ENCODE results near the gene REV3L.
"Not testable (repeated sequence)": the region's sequence is repeated elsewhere in the genome, so short reads cannot be mapped to it uniquely, and the experiment has no call there.

The REV3L gene

GRCh38 chr6:111337829-111338236 lies 145.2 kb downstream of the REV3L start:
- H3K4me3 ChIP-seq (replicated peaks; ENCODE audit: low read depth, low read length) = no peak overlapping the region
- no peak for TF ChIP-seq CTCF (IDR thresholded peaks at IDR 0.05; ENCODE audit: low read depth, low read length, missing control alignments)
- DNase-seq (ENCODE audit: extremely low read depth, low read depth) = no peak

GRCh38 chr6:111329882-111330633 lies 153.0 kb downstream of the REV3L start:
- no peak for TF ChIP-seq CTCF (IDR thresholded peaks at IDR 0.05; ENCODE audit: low read depth, low read length, missing control alignments)
- no peak for DNase-seq (ENCODE audit: extremely low read depth, low read depth)
- no peak overlapping the region for H3K4me3 ChIP-seq (replicated peaks; ENCODE audit: low read depth, low read length)

- TF ChIP-seq CTCF (IDR thresholded peaks at IDR 0.05; ENCODE audit: low read depth, low read length, missing control alignments) = no peak
- H3K4me3 ChIP-seq (replicated peaks; ENCODE audit: low read depth, low read length) = no peak overlapping the region
- DNase-seq (ENCODE audit: extremely low read depth, low read depth) = no peak
Observed at GRCh38 chr6:111326563-111326962, 156.5 kb downstream of the REV3L start.

GRCh38 chr6:111322145-111322544 lies 160.9 kb downstream of the REV3L start:
- no peak overlapping the region for H3K4me3 ChIP-seq (replicated peaks; ENCODE audit: low read depth, low read length)
- no peak for DNase-seq (ENCODE audit: extremely low read depth, low read depth)
- TF ChIP-seq CTCF (IDR thresholded peaks at IDR 0.05; ENCODE audit: low read depth, low read length, missing control alignments) = no peak

- not testable (repeated sequence) for DNase-seq (ENCODE audit: extremely low read depth, low read depth); H3K4me3 ChIP-seq (replicated peaks; ENCODE audit: low read depth, low read length)
Observed at GRCh38 chr6:111307950-111308349, 175.1 kb downstream of the REV3L start.

GRCh38 chr6:111307275-111307858 lies 175.7 kb downstream of the REV3L start:
- no peak for TF ChIP-seq CTCF (IDR thresholded peaks at IDR 0.05; ENCODE audit: low read depth, low read length, missing control alignments)
- H3K4me3 ChIP-seq (replicated peaks; ENCODE audit: low read depth, low read length) = no peak overlapping the region
- DNase-seq (ENCODE audit: extremely low read depth, low read depth) = no peak

- no peak for DNase-seq (ENCODE audit: extremely low read depth, low read depth)
Observed at GRCh38 chr6:111306104-111306888, 176.7 kb downstream of the REV3L start.

More at GRCh38 chr6:111306104-111306888, 176.7 kb downstream of the REV3L start:
- no peak for TF ChIP-seq CTCF (IDR thresholded peaks at IDR 0.05; ENCODE audit: low read depth, low read length, missing control alignments)
- H3K4me3 ChIP-seq (replicated peaks; ENCODE audit: low read depth, low read length) = no peak overlapping the region

Measured in HFF-Myc (cell line).